Tibial nerve (tissue), 4 donors: ENCODE results near the gene FAAH. TPM values are rescaled to one million over a fixed set of nuclear protein-coding genes. Genes with fewer than 3 reads are reported as not detected.

Experiments
- DNase-seq, 2 donors: peaks; one replicate each; pipeline ENCODE4 v3.0.0-alpha.2; 2019; ENCODE audit warnings: low spot score in 2 of 2
- H3K27ac ChIP-seq, 4 donors: fragments of 200-600 bp; sonication (generic) in 3 of 4; one replicate each; pipeline ENCODE4 v1.5.1; 2017 to 2019; ENCODE audit warnings: mild to moderate bottlenecking in 1 of 4
- H3K27me3 ChIP-seq, 2 donors: fragments of 200-600 bp; sonication (generic) in 1 of 2; one replicate each; pipeline versions ENCODE4 v1.5.1 to v1.6.0; 2017 to 2019
- H3K36me3 ChIP-seq, 3 donors: fragments of 200-600 bp; sonication (generic); one replicate each; pipeline ENCODE4 v1.5.1; 2018 to 2019
- H3K4me1 ChIP-seq, 4 donors: fragments of 200-600 bp; sonication (generic) in 3 of 4; one replicate each; pipeline ENCODE4 v1.5.1; 2017 to 2019
- H3K4me3 ChIP-seq, 4 donors: fragments of 200-600 bp; sonication (generic) in 3 of 4; one replicate each; pipeline ENCODE4 v1.5.1; 2017 to 2019; ENCODE audit warnings: mild to moderate bottlenecking in 1 of 4, moderate library complexity in 1 of 4
- H3K9me3 ChIP-seq, 4 donors: fragments of 200-600 bp; sonication (generic) in 3 of 4; one replicate each; pipeline ENCODE4 v1.5.1; 2017 to 2019
- CTCF ChIP-seq, 5 experiments: fragments of 200-600 bp in 3 of 5; fragments of 450-650 bp in 2 of 5; sonication (generic) in 3 of 5; IDR thresholded peaks; one replicate each; pipeline ENCODE4 v1.5.1; 2016 to 2019; ENCODE audit warnings: antibody characterized with exemption in 5 of 5, mild to moderate bottlenecking in 3 of 5, moderate library complexity in 2 of 5
- EP300 ChIP-seq, 2 donors: sonication (generic); formaldehyde crosslinking; IDR thresholded peaks; one replicate each; pipeline ENCODE4 v1.6.1; 2017; ENCODE audit warnings: antibody characterized with exemption in 2 of 2, mild to moderate bottlenecking in 1 of 2
- POLR2A ChIP-seq, 2 donors: fragments of 450-650 bp; IDR thresholded peaks; one replicate each; pipeline ENCODE4 v1.6.1; 2017; ENCODE audit warnings: antibody characterized with exemption in 2 of 2, mild to moderate bottlenecking in 2 of 2, moderate library complexity in 2 of 2
- WGBS, 2 donors: methylation state at CpG; one replicate each; pipeline ENCODE4 v1.1.5; 2018; 5-methylcytosine and 5-hydroxymethylcytosine counted together
- total RNA-seq, 4 donors: library from RNA; depleted of rRNA; stranded (reverse); fragments of >200 nt; gene quantifications; one replicate each; pipeline ENCODE4 v1.1.0, GENCODE V29; 2016

Gene FAAH
- total RNA-seq, 4 donors from 2014 or later, result 42.3 to 135 (median 121) TPM

GRCh38 chr1:46461809-46462448 lies 67.8 kb downstream of the FAAH start:
- 27 to 51% methylated on average over 5 of the region's 5 CpGs for WGBS, 2 donors
- DNase-seq, result no peak
- peaks cover 0 to 27% of the 10 kb centered on the region in 2 donors for H3K27me3 ChIP-seq

More at GRCh38 chr1:46461809-46462448, 67.8 kb downstream of the FAAH start:
- Histone ChIP-seq H3K4me1 (peaks cover 0 to 10% (median 2%) of the 10 kb centered on the region in 4 donors), H3K4me3 (no peak overlapping the region), H3K36me3 (no peaks in the 10 kb centered on the region), H3K9me3 (no peaks in the 10 kb centered on the region), H3K27ac (no peak overlapping the region)
- TF ChIP-seq POLR2A (IDR thresholded peaks at IDR 0.05) (no peak), EP300 (IDR thresholded peaks at IDR 0.05) (no peak), CTCF (IDR thresholded peaks at IDR 0.05) (no peak)

Other genes with a start within 250 kb of the FAAH start
- 1 to 10 TPM; 3.0 to 8.6 (median 5.6) TPM for gene TSPAN1, start 219.2 kb upstream of the FAAH start, total RNA-seq
- not detected for gene P3R3URF, start 217.8 kb upstream of the FAAH start, total RNA-seq
- 10 to 100 TPM; 53.8 to 71.5 (median 62.8) TPM for gene POMGNT1, start 195.9 kb upstream of the FAAH start, total RNA-seq
- gene LURAP1, start 191.0 kb upstream of the FAAH start, total RNA-seq, result 10 to 100 TPM; 19.0 to 26.1 (median 23.8) TPM
- gene RAD54L, start 146.6 kb upstream of the FAAH start, total RNA-seq, result 1 to 10 TPM in 3 of 4 donors, not detected in 1; 1.3 to 2.1 (median 1.5) TPM
- gene LRRC41, start 90.7 kb upstream of the FAAH start, total RNA-seq, result 10 to 100 TPM; 80.4 to 83.9 (median 83.2) TPM
- 100 to 1,000 TPM; 195 to 294 (median 255) TPM for gene UQCRH, start 90.6 kb upstream of the FAAH start, total RNA-seq
- gene NSUN4, start 53.5 kb upstream of the FAAH start, total RNA-seq, result 10 to 100 TPM; 19.5 to 39.8 (median 31.2) TPM
- gene DMBX1, start 95.5 kb downstream of the FAAH start, total RNA-seq, result not detected
- not detected for gene KNCN, start 157.3 kb downstream of the FAAH start, total RNA-seq
- gene MKNK1, start 210.0 kb downstream of the FAAH start, total RNA-seq, result 10 to 100 TPM; 52.4 to 75.0 (median 66.5) TPM
- 10 to 100 TPM; 15.1 to 22.3 (median 17.1) TPM for gene MOB3C, start 222.5 kb downstream of the FAAH start, total RNA-seq